Jurkat, Clone E6-1 (cell line): ENCODE results near the gene SNAPIN.
"Not testable (repeated sequence)": the region's sequence is repeated elsewhere in the genome, so short reads cannot be mapped to it uniquely, and the experiment has no call there.

Experiments
- DNase-seq: peaks from one replicate; pipeline ENCODE4 v3.0.0-alpha.2; 2011; ENCODE audit warnings: low read depth, low spot score
- H3K4me3 ChIP-seq: 2 replicates; pipeline ENCODE4 v1.5.1; 2011; ENCODE audit warnings: mild to moderate bottlenecking, low read length, control low read depth, moderate library complexity

The SNAPIN gene

DNA sequence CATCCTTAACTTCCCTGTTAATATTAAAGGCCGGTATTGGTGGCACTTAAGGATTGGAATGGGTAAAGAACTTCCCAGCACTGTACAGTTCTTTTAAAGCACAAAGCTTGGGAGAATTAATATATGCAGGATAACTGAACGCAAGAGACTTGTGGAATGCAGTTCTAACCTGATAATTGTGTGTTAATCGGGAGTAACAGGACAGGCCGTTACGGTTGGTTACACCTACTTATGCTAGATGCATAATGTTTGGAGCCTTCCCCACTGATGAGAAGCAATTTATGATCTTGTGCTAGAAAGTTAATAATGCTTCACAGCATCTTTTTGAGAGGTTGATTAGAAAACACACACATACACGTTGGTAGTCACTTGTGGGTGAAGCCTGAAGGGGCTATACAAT is 17.6 kb upstream of the SNAPIN start:
- no peak for DNase-seq
- no peak overlapping the region for H3K4me3 ChIP-seq

DNA sequence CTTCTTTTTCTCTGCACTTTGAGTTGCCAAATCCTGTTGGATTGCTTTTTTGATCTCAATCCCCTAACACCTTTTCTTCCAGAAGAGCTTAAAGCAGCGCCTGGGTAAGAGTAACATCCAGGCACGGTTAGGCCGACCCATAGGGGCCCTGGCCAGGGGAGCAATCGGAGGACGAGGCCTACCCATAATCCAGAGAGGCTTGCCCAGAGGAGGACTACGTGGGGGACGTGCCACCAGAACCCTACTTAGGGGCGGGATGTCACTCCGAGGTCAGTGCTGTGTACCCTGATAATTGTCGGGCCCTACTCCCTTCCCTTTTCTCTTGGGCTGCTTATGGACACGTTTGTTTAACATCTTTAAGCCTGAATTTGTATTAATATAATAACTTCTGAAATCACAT is 16.3 kb upstream of the SNAPIN start:
- no peak for DNase-seq
- H3K4me3 ChIP-seq = no peak overlapping the region

DNA sequence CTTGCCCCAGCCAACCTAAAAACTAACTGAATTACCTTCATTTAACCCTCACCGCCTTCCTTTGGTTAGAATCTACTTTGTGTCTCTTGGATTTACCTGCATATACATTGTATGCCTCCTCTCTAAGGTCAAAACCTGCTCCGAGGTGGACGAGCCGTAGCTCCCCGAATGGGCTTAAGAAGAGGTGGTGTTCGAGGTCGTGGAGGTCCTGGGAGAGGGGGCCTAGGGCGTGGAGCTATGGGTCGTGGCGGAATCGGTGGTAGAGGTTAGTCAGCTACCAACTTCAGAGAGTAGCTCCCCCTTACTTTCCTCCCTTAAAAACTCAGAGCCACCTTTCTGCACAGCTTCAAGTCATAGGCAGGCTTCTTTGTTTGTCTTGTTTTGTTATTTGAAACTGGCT is 15.4 kb upstream of the SNAPIN start:
- DNase-seq = no peak

DNA sequence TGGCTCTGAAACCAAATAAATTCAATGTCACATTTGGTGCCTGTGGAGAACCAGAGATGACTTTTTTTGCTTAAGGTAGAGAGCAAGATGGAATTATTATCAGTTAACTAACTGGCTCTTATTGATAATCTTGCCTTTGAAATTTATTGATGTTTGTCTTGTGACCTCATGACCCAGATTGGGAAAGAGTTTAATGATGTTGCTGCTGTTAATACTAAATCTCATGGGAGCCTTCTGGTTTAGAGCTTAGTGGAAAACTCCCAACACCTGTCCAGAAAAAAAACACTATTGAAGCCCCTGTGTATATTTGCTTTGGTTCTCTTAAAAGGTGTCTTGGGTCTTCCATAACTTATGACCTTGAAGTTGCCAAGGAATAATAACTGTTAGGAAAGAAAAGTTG is 14.7 kb upstream of the SNAPIN start:
- no peak overlapping the region for H3K4me3 ChIP-seq
- DNase-seq = no peak

More for the DNA sequence above, 15.4 kb upstream of the SNAPIN start:
- H3K4me3 ChIP-seq = no peak overlapping the region

DNA sequence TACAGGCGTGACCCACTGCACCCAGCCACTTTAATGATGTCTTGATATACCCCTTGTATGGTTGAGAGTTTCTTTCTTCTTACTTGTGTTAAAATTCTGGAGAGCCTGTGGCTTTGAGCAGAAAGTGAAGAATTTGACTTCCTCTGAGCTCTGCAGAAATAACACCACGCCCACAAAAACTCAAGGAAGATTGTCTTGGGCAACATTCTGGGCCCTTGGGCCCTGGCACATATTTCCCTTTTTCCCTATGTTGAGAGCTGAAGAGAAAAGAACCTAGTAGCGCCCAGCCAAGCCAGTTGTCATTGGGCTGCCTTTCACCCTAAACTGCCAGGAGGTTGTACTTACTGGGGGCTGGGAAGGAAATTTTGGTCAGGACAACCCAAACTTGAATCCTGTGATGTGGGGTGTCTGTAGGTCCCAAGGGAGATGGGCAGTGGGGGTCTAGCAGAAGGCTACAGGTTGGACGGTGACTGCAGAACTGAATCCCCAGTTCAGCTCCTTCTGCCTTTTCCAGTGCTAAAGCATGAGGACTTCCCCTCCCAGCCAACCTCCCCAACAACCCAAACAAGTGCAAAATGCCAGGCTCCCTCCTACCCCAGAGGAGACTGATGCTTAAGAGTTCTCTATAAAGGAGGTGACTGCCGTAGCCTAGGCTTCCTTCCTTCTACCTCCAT is 11.7 kb upstream of the SNAPIN start:
- DNase-seq = no peak
- no peak overlapping the region for H3K4me3 ChIP-seq

DNA sequence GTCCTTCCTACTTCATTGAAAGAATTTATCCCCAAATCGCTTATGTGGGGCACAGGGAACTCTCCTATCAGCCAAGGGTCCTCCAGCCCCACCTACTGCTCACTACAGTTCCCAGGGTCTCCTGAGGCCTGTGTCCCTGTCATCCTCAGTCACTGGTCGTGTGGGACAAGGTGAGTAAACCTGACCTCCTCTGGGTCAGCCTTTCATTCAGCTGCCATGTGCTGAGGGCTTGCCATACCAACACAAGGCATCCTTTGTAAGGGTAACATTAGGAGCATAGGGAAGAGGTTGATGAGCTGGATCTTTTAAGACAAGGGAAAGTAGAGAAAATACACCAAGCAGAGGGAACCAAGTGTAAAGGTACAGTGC is 11.2 kb upstream of the SNAPIN start:
- DNase-seq = no peak

DNA sequence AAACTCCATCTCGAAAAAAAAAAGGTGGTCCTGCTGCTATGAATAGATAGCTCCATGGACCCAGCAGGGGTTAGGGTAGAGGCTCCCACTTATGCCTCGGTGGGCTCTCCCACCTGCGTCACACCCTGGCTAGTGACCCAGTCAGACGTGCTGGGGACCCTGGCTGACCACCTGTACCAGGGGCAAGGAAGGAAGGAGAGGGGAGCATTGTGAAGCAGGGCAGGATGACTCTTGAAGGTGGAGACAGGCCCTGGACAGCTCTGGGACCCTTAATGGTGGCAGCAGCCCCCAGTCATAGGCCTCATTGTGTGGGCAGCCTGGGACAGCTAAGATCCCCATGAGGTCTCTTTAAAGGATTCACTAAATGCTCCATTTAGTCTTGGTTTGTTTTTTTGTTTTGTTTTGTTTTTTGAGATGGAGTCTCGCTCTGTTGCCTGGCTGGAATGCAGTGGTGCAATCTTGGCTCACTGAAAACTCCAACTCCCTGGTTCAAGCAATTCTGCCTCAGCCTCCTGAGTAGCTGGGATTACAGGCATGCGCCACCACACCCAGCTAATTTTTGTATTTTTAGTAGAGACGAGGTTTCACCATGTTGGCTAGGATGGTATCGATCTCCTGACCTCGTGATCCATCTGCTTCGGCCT is 10.4 kb upstream of the SNAPIN start:
- DNase-seq = no peak
- H3K4me3 ChIP-seq = no peak overlapping the region

More for the DNA sequence above, 11.2 kb upstream of the SNAPIN start:
- H3K4me3 ChIP-seq = no peak overlapping the region

DNA sequence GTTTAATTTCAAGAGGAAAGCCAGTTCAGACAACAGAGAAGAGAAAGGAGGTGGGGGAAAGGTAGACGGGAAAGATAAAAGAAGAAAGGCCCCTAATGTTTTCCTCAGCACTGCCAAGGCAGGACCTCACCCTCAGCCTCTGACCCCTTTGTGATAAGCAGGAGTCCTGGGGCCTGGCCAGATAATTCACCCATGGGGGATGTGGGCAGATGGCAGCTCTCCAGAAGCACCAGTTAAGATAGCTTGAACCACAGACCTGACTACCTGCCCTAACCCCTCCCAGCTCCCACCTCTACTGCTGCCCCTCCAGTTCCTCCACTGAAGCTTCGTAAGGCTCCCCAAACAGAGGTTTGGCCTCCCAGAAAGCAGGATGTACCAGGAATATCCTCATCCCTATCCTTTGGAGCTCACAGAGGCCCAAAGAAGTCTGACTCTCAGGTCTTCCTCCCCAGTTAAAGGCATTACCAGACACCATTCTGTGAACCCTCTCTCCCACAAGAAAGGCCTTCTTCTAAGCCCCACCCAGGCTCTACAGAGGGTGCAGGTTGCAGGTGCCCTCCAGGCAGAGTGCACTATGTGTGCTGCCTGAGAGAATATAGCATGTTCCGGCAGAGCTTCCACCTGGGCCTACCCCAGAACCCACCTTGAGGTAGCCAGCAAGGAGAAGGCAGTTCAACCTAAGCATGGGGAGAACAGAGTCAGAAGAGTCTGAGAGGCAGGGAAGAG is 9.2 kb upstream of the SNAPIN start:
- H3K4me3 ChIP-seq = no peak overlapping the region
- DNase-seq = peak; percentile 55

DNA sequence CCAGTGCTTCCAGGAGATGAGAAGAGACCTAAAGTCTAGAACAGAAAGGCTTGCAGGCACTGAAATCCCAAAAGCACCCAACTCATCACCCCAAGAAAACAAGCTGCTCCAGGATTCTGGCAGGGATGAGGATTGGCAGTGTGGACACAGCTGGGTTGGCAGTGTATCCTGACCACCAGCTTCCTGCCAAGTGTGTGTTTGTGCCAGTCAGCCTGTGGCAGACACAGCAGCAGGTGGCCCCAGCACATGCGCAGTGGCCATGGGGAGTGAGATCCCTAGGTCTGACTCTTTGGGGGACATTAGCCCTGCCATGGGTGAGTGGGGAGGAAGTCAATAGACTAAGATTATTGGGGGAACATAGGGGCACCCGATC is 8.7 kb upstream of the SNAPIN start:
- DNase-seq = no peak
- no peak overlapping the region for H3K4me3 ChIP-seq

DNA sequence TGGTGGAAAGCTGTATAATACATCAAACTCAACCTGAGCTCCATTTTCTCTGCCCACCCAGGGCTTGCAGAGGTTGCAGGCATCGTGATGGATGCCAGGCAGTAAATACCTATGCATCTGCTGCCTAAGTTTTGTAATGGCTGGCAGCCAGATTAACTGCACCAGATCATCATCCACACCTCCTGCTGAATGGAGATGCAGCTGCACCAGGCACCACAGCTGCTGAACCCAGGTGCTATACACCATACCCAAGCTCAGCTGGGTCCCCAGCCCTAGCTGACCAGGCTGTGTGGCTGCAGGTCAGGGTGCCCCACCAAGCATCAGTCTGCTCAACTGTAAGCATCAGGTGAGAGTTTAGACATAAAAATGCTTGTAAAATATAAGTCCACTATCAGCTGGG is 6.7 kb upstream of the SNAPIN start:
- no peak for DNase-seq
- no peak overlapping the region for H3K4me3 ChIP-seq

DNA sequence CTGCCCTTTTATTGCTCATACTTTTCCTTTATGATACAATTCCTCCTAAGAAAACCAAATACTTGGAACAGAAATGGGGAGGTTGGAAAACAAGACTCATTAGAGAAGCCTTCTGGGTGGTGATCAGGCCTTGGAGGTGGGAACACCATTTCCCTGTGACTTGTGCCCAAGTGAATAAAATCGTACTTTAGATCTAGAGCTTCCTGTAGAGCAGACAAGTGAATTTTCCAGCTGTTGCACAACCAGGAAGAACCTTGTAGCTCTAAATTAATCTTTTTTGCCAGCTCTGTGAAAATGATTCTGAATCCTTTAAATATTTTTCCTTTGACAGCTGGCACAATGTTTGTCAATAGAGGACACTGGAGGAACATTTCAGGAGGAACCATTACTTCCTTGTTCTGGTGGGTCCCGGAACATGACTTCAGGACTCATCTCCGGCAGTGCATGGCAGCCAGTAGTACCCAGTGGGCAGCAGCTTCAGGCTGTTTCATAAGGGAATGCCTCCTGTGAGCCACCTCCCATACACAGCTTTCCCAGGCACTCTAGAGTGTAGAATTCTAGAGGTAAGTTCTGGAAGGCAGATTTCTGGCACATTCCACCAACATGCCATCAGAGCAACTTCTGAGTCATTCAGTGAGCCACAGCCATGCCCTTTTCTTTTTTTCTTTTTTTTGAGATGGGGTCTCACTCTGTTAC is 5.5 kb upstream of the SNAPIN start:
- DNase-seq = no peak
- no peak overlapping the region for H3K4me3 ChIP-seq

DNA sequence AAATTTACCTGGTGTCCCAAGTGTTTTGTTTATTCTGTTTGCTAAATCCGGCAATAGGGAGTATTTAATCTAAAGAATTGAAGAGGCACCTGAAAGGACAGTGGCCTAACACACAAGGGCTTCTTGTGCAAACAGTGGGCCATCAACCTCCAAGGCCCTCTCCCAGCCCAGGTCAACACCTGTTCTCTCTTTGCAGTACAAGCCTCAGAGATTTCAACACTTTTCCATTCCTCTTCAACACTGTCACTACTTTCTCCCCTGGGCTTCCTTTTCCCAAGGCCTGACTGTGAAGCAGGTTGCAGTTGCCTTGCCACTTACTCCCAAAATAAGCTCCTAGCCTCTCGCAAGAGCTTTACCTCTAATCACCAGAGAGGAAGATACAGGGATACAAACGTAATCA is 3.2 kb upstream of the SNAPIN start:
- no peak for DNase-seq
- H3K4me3 ChIP-seq = no peak overlapping the region

DNA sequence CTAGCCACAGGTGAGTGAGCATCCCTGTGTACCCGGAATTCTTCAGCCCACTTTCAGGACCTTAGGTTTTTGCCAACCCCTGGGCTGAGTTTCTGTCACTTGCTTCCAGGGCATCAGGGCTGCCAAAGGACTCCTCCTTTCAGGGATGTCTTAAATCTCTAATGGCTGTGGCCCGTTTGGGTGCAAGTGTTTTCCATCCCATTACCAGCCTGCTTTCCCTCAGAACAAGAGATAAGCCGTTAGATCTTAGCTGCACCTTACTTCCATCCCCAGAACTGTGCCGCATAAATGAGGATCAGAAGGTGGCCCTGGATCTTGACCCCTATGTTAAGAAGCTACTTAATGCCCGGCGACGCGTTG is 652 bp downstream of the SNAPIN start:
- DNase-seq = no peak
- peak overlapping the region; percentile 88 for H3K4me3 ChIP-seq

DNA sequence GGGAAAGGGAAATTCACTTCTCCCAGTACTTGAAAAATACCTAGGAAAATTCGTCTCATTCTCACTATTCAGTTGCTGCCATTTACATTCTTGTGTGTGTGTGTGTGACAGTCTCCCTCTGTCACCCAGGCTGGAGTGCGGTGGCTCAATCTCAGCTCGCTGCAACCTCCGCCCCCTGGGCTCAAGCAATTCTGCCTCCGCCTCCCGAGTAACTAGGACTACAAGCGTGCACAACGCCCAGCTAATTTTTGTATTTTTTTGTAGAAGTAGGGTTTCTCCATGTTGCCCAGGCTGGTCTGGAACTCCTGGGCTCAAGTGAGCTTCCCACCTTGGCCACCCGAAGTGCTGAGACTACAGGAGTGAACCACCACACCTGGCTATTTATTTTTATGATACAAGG is 1.2 kb downstream of the SNAPIN start:
- peak overlapping the region; percentile 88 for H3K4me3 ChIP-seq
- no peak for DNase-seq

DNA sequence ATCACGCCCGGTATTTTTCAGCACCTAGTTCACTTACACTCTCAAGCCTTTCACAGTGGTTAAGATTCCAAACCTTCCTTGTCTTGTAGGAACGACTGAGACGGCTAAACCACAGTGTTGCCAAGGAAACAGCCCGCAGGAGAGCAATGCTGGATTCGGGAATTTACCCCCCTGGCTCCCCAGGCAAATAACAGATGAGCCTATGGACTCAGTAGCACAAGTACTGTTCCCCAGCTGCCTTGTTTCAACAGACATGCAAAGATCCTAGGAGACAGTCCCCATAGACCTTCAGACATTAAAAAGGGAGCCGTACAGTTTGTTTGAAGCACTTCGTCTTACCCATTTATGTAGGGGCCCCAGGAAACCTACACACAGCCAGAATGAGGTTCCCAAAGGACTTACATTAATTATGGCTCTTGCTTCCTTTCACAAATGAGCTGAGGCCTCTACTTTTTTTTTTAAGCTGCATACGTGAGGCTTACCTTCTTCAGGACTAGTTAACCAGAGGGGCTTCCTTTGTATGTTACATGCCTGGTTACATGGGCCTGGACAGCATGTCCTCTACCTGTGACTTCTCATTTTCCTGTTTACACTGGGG is 2.7 kb downstream of the SNAPIN start:
- no peak overlapping the region for H3K4me3 ChIP-seq
- no peak for DNase-seq

DNA sequence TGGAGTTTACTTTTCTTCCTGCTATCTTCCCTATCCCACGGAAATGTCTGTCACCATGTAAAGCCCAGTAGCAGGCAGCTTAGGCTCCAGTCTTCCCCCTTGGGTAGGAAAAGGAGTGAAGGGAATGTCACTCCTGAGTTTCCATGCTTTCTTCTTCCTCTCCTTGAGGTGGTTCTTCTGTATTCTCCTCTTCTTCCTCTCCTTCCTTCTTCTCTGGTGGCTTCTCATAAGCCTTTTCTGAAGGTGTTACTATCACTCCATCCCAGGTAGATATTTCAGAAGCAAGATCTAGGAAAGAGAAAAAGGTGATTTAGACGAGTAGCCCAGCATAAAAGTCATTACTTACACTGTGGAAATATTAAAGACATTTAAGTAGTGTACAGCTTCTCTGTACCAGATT is 3.8 kb downstream of the SNAPIN start:
- no peak for DNase-seq
- H3K4me3 ChIP-seq = no peak overlapping the region

DNA sequence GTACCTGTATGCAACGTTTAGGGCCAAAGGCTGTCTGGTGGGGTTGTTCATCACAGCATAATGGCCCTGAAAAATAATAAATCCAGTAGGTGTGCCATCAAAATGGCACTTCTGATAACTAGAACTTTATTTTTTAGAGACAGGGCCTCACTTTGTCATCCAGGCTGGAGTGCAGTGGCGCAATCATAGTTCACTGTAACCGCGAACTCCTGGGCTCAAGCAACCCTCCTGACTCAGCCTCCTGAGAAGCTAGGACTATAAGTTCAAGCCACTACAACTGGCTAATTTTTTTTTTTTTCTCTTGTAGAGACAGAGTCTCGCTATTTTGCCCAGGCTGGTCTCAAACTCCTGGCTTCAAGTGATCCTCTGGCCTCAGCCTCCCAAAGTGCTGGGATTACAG is 4.7 kb downstream of the SNAPIN start:
- DNase-seq = no peak
- H3K4me3 ChIP-seq = no peak overlapping the region

DNA sequence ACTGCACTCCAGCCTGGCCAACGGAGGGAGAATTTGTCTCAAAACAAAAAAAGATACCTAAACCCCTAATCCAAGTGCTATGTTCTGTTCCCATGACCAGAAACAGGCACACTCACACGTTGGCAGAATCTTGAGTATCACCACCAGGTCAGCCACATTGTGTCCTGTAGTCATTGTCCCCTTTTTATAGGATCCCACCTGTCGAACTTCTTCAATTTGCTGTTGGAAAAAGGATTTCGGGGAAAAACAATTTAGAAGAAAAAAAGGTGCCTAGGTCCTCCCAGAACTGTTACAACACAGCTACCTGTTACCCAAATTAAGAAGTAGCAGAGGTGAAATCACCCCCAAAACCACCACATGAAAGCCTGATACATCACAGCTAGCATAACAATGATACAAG is 8.9 kb downstream of the SNAPIN start:
- no peak overlapping the region for H3K4me3 ChIP-seq
- no peak for DNase-seq

DNA sequence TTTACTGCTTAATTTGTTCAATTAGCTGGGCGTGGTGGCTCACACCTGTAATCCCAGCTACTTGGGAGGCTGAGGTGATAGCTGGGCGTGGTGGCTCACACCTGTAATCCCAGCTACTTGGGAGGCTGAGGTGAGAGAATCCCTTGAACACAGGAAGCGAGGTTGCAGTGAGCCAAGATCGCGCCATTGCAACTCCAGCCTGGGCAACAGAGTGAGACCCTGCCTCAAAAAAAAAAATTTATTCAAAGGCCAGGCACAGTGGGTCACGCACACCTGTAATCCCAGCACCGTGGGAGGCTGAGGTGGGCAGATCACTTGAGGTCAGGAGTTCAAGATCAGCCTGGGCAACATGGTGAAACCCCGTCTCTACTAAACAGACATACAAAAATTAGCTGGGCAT is 10.2 kb downstream of the SNAPIN start:
- DNase-seq, H3K4me3 ChIP-seq: not testable (repeated sequence)

DNA sequence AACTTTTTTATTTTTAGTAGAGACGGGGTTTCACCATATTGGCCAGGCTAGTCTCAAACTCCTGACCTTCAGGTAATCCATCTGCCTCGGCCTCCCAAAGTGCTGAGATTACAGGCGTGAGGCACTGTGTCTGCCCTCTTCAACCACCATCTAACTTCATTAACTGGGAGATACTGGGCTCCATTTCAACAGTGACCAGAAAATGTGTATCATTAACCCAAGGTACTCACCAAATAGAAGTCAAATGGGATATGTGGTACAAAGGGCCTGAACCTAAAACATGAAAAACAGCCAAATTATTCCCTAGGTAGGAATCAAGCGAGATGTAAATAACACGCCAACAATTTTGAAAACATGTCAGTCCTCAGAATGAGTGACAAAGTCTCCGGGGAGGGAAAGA is 11.1 kb downstream of the SNAPIN start:
- DNase-seq = no peak
- peak overlapping the region; percentile 100 for H3K4me3 ChIP-seq
